HEK293T (cell line): ENCODE results near the gene ZNF600.
"Not testable (repeated sequence)": the region's sequence is repeated elsewhere in the genome, so short reads cannot be mapped to it uniquely, and the experiment has no call there.

ENCODE experiments used
- CTCF ChIA-PET: fragments of 350-600 bp; formaldehyde crosslinking; extraction: SDS; loops from one replicate; lab custom pipeline; 2021; ENCODE audit warnings: antibody characterized with exemption, inconsistent platforms; lab: Yijun Ruan, JAX
- POLR2A ChIA-PET: fragments of 350-600 bp; formaldehyde crosslinking; extraction: SDS; loops from one replicate; lab custom pipeline; 2020; ENCODE audit warnings: antibody characterized with exemption, inconsistent platforms; lab: Yijun Ruan, JAX
- DNase-seq: peaks from one replicate; pipeline ENCODE4 v3.0.0; 2012; ENCODE audit warnings: mixed read lengths; ENCODE audit errors: extremely low spot score
- ARNT ChIP-seq: fragments of 450-650 bp; IDR thresholded peaks from 2 replicates; pipeline ENCODE4 v1.6.1; 2017; ENCODE audit warnings: mild to moderate bottlenecking
- BHLHE40 ChIP-seq: fragments of 450-650 bp; IDR thresholded peaks from 2 replicates; pipeline ENCODE4 v1.6.1; 2016; ENCODE audit warnings: mild to moderate bottlenecking, moderate library complexity, borderline replicate concordance
- CTBP1 ChIP-seq: fragments of 450-650 bp; IDR thresholded peaks from 2 replicates; pipeline ENCODE4 v1.6.1; 2016; ENCODE audit warnings: borderline replicate concordance
- ELF4 ChIP-seq: fragments of 450-650 bp; IDR thresholded peaks from 2 replicates; pipeline ENCODE4 v1.6.1; 2017; ENCODE audit warnings: antibody characterized with exemption
- FOXA1 ChIP-seq: fragments of 450-650 bp; IDR thresholded peaks from 2 replicates; pipeline ENCODE4 v1.6.1; 2016; ENCODE audit warnings: mild to moderate bottlenecking
- FOXK2 ChIP-seq: fragments of 450-650 bp; IDR thresholded peaks from 2 replicates; pipeline ENCODE4 v1.6.1; 2016; ENCODE audit warnings: mild to moderate bottlenecking
- FOXM1 ChIP-seq: fragments of 450-650 bp; IDR thresholded peaks from 2 replicates; pipeline ENCODE4 v1.6.1; 2017; ENCODE audit warnings: mild to moderate bottlenecking, borderline replicate concordance
- HDGF ChIP-seq: fragments of 450-650 bp; IDR thresholded peaks from 2 replicates; pipeline ENCODE4 v1.6.1; 2017; ENCODE audit warnings: antibody characterized with exemption, borderline replicate concordance
- L3MBTL2 ChIP-seq: fragments of 450-650 bp; conservative IDR thresholded peaks from 2 replicates; pipeline ENCODE4 v1.6.1; 2016; ENCODE audit warnings: mild to moderate bottlenecking
- LEF1 ChIP-seq: fragments of 450-650 bp; IDR thresholded peaks from 2 replicates; pipeline ENCODE4 v1.6.1; 2017; ENCODE audit warnings: mild to moderate bottlenecking, borderline replicate concordance
- NFRKB ChIP-seq: fragments of 450-650 bp; IDR thresholded peaks from 2 replicates; pipeline ENCODE4 v1.6.1; 2016; ENCODE audit warnings: mild to moderate bottlenecking, moderate library complexity
- PKNOX1 ChIP-seq: fragments of 450-650 bp; IDR thresholded peaks from 2 replicates; pipeline ENCODE4 v1.6.1; 2016
- SP1 ChIP-seq: fragments of 450-650 bp; IDR thresholded peaks from 2 replicates; pipeline ENCODE4 v1.6.1; 2017
- SUZ12 ChIP-seq: fragments of 450-650 bp; IDR thresholded peaks from 2 replicates; pipeline ENCODE4 v1.6.1; 2016; ENCODE audit warnings: mild to moderate bottlenecking
- TARDBP ChIP-seq: fragments of 450-650 bp; IDR thresholded peaks from 2 replicates; pipeline ENCODE4 v1.6.1; 2016
- ZNF384 ChIP-seq: fragments of 450-650 bp; IDR thresholded peaks from 2 replicates; pipeline ENCODE4 v1.6.1; 2016

The ZNF600 gene

GRCh38 chr19:52749780-52750179 lies 36.8 kb downstream of the ZNF600 start:
- ChIA-PET POLR2A (no interaction called here), CTCF (no interaction called here)
- TF ChIP-seq L3MBTL2: no peak
- TF ChIP-seq FOXA1: no peak
- TF ChIP-seq SP1: no peak
- no peak for TF ChIP-seq NFRKB
- TF ChIP-seq TARDBP: no peak
- no peak for TF ChIP-seq CTBP1
- TF ChIP-seq LEF1: no peak
- TF ChIP-seq FOXK2: no peak
- no peak for TF ChIP-seq FOXM1
- no peak for TF ChIP-seq PKNOX1
- TF ChIP-seq HDGF: no peak
- no peak for TF ChIP-seq ZNF384
- no peak for TF ChIP-seq ARNT
- TF ChIP-seq SUZ12: no peak
- TF ChIP-seq BHLHE40: no peak
- TF ChIP-seq ELF4: no peak
- no peak for DNase-seq

- ChIA-PET POLR2A (no interaction called here), CTCF (no interaction called here)
- no peak for DNase-seq
- no peak for TF ChIP-seq LEF1
- no peak for TF ChIP-seq FOXA1
- TF ChIP-seq HDGF: no peak
- TF ChIP-seq BHLHE40: no peak
- no peak for TF ChIP-seq ELF4
- no peak for TF ChIP-seq PKNOX1
- no peak for TF ChIP-seq ARNT
- TF ChIP-seq NFRKB: no peak
These were observed 38.1 kb downstream of the ZNF600 start for GRCh38 chr19:52748336-52748950.

GRCh38 chr19:52745919-52746318 lies 40.7 kb downstream of the ZNF600 start:
- POLR2A ChIA-PET, CTCF ChIA-PET, DNase-seq: not testable (repeated sequence)

- POLR2A ChIA-PET: no interaction called here
- DNase-seq: no peak
These were observed 43.5 kb downstream of the ZNF600 start for GRCh38 chr19:52743091-52743490.

GRCh38 chr19:52742516-52742915 lies 44.1 kb downstream of the ZNF600 start:
- CTCF ChIA-PET: interaction anchor here (0.6 kb wide), 1 partner anchor 312 kb away, joined by 3 read pairs; no protein-coding TSS in a partner anchor
- TF ChIP-seq BHLHE40: no peak
- TF ChIP-seq HDGF: no peak
- no peak for TF ChIP-seq FOXM1
- no peak for TF ChIP-seq FOXK2
- TF ChIP-seq ZNF384: no peak
- TF ChIP-seq PKNOX1: no peak
- TF ChIP-seq ARNT: no peak
- TF ChIP-seq SP1: no peak
- TF ChIP-seq ELF4: no peak
- TF ChIP-seq NFRKB: no peak
- no peak for TF ChIP-seq L3MBTL2
- TF ChIP-seq CTBP1: no peak
- TF ChIP-seq SUZ12: no peak
- POLR2A ChIA-PET: no interaction called here
- DNase-seq: no peak

More at GRCh38 chr19:52743091-52743490, 43.5 kb downstream of the ZNF600 start:
- CTCF ChIA-PET: interaction anchor here (0.6 kb wide), 1 partner anchor 311 kb away, joined by 3 read pairs; no protein-coding TSS in a partner anchor
- no peak for TF ChIP-seq ELF4
- no peak for TF ChIP-seq L3MBTL2
- no peak for TF ChIP-seq ZNF384
- TF ChIP-seq NFRKB: no peak
- TF ChIP-seq HDGF: no peak
- no peak for TF ChIP-seq SP1
- no peak for TF ChIP-seq ARNT
- no peak for TF ChIP-seq PKNOX1
- TF ChIP-seq CTBP1: no peak

- POLR2A ChIA-PET: no interaction called here
- TF ChIP-seq FOXK2: no peak
- TF ChIP-seq HDGF: no peak
- DNase-seq: no peak
- CTCF ChIA-PET: no interaction called here
These were observed 44.6 kb downstream of the ZNF600 start for GRCh38 chr19:52741951-52742485.

- CTCF ChIA-PET, POLR2A ChIA-PET, DNase-seq: not testable (repeated sequence)
These were observed 45.2 kb downstream of the ZNF600 start for GRCh38 chr19:52741371-52741770.
